NOMO-1 treated with dmso at 0.1 percent for 144 hours (cell line): ENCODE data around the gene TMEM144.

Source experiments
- DNase-seq: peaks from one replicate; lab custom pipeline; 2025; ENCODE audit not compliant: unreplicated experiment; lab: John Stamatoyannopoulos, UW

Gene TMEM144

DNA sequence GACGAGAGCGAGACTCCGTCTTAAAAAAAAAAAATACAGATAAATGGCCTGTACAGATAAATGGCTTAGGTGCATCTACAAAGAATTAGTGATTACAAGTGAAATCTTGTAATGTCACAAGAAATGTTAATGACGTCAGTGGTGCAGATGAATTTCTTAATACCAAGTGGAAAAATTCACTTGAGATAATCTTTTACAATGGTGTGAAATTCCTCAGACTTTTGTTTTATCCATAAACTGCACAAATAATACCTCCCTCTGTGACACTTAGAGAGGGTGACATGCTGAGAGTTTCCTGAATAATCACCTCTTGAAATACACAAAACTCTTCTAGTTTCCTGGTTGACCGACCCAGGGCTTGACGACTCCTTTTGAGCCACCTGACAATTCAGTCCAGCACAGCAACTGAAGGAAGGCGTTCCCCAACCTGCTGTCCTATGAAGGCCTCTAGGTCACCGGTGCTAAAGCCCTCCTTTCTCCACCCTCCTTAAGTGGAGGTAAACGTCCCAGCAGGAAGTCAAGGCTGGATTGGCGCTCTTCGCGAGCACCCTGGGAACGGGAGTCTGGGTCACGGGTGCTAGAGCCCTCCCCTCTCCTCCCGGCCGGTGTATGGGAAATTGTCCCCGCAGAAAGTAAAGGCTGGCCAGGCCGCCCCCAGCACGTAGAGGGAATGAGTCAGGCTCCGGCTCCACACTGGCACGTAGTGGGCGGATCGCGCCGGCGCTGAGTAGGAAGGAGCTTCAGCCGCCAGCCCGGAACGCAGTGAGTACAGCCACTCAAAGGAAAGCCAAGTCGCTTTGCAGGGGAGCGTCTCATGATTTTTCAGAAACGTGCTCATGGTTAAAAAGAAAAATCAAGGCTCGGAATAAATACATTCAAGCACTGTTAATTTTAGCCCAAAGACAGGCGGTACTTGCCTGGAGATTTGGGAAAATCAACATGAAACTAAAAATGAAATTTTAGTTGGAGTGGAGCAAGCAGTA lies at the start of gene TMEM144:
Gene TMEM144 (plus strand): TSS at position 662 of the 983 bp plus-strand sequence. CDS start 2,182 bp downstream, outside the sequence.
- DNase-seq = peak; percentile 84

DNA sequence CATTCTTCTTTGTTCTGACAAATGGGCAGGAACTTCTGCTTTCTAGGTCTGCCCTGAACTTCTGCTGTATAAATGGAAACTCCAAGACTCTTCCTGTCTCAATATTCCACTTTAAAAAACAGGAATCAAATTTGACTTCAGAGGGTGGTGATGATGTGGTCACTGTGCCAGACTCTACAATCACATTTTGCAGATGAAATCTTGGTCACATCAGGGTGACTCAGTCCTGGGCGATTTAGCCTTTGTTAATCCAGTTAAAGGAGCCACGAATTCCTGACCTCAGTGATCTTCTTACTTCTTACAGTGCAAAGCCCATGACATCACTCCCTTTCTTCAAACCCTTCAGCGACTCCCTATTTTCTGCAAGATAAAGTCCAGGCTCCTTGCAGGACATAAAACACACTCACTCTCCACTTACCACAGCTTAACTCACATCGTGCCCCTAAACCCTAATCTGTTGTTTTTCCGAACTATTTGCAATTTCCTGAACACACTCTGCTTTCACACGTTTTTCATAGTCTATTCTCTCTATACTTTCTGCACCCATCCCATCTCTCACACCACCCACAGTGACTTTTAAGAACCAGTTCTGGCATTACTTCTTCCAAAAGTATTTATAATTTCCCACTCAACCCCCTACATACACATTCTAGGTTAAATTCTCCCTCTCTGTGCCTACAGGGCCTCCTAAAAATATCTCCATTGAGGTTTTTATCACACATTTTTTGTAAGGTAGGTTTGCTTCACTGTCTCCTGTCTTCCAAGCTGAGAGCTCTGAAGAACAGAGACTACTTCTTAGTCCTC lies 48.5 kb upstream of the TMEM144 start:
- no peak for DNase-seq

DNA sequence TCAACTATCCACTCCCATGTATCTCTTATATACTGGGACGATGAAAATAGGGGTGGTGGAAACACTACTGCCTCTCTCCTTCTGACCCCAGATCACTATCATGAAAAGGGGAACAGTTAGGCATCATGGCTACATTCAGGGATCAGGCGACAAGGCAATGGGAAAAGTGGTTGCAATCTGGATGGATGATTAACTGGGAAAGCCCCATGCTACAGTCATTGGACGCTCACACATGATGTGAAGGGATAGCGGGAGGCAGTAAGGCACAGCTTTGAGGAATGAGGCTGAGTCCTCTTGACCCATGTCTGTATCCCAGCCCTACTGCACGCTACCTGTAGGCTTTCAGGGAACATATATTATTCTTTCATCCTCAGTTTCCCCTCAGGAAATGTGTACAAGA lies 47.7 kb upstream of the TMEM144 start:
- no peak for DNase-seq

GRCh38 chr4:158163941-158164767 lies 46.1 kb upstream of the TMEM144 start:
- no peak for DNase-seq

GRCh38 chr4:158164768-158165213 lies 45.5 kb upstream of the TMEM144 start:
- DNase-seq = no peak

DNA sequence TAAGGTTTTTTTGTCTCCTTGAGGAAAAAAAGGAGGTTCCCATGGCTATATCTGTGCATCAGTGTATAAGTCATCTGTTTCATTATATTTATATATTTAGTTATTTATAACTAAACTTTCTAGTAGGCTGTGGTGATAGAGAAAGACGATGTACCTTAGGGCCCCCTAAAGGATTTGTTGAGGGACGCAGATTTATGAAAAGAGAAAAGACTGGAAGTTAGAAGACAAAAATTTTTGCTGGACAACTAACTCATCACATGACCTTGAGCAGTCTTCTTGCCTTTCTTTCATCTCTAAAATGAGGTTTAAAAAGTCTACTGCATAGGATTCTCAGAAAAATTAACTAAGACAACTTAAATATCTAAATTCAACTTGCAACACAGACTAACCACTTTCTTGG lies 43.6 kb upstream of the TMEM144 start:
- no peak for DNase-seq

DNA sequence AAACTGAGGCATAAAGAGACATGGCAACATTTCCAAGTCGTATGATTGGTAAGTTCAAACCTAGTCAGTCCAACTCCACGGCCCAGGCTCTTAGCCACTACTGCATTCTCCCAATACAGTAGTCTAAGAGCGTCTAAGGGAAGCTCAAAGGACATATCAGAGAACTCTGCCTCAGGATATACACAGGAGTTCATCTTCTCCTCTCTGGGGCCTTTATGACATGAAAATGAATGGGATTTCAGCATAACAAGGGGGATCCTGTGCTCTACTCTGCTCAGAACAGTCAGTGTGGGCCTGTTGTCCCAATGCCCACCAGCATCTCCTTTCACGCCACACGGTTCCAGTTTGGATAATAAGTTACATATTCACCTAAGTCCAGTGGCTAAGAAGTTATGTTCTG lies 41.7 kb upstream of the TMEM144 start:
- no peak for DNase-seq

DNA sequence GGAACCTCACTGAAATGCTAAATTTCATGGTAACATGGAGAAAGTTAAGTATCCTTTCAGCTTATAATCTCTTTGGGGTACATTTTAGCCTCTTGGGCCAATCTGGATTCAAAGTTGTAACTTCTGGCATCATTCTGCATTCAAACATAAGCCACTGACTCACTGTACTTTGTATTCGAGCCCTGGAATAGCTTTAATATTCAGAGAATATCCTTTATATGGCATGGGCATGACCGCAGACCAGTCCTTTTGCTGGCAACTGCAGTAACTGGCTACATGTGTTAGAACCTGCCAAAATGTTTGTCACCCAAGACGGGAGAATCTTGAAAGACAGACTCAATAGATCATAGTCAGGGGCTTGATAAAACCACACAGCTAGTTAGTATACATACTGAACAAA lies 40.8 kb upstream of the TMEM144 start:
- no peak for DNase-seq

DNA sequence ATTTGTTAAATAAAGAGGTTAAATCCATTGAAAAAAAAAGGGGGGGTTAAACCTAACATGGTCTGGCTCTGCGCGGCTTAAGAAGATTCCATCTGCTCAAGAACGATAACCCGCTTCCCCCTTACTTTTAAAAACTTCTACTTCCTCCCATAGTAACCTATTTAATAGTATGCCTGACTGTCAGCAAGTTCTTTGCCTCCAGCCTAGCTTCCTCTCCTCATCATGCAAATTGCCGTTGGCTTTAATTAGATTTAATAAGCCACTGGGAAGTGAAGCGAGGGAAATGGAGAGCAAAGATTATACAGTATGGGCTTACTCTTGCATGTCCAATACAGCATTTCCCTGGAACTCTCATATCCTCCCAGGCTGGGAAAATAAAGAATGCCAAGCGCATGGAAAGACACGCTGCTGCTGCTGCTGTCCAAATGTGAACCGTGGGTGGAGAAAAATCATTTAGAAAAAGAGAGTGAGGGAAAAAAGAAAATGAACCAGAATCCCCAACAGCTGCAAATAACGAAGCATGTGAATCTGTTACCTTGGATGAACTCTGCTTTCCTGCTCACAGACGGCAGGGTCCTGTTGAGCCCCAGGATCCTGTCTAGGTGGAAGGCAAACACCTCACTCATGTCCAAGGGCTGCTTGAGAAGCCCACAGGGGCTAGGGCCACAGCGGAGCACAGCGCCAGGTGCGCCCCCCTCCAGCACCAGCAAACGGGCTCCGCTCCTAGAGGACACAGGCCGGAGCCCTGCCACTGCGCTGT lies 40.2 kb upstream of the TMEM144 start:
- peak; percentile 78 for DNase-seq

GRCh38 chr4:158170691-158171561 lies 39.4 kb upstream of the TMEM144 start:
- no peak for DNase-seq

DNA sequence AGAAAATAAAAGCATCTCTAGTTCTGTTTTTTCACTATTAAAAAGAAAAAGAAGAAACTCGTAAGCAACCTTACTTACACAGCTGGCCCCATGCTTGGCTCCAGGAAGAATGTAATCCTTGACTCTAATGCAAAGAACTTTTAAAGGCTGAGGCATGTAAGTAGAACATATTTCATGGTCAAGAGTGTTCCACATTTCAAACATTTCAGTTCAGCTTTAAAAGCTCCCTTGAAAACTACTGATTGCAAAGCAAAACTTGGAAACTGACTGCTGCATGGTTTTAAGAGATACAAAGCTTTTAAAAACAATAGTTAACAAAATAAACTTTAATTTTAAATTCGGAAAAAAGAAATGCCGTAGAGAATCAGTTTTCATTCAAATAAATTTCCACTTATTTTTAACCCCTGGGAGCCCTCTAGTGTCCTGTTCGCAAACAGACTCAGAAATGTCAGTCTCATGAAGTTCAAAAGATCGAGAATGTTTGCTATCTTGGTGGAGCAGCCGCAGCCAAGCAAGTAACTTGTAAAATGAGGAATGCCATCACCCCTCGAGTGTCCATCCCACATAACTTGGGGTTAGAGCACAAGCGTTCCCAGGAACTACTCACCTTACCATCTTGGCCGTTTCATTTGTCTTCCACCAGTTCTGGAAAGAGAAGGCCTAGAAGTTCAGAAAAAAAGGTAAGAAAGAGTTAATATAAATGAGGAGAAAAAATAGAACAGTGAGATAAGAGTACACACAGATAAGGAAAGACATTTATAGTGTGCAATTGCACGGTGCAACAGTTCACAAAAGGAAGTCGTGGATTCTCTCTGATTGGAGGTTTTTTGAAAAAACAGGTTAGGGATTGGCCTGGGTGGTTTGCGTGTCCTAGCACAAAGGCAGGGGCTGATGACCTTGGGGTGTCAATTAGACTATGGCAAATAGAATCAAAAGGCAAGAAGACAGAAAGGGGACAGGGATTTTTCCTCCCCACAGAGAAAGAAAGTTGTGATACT lies 37.7 kb upstream of the TMEM144 start, which contains the start of gene GASK1B:
Gene GASK1B (minus strand): TSS at position 765 of the 998 bp plus-strand sequence. CDS start 1,650 bp downstream, outside the sequence.
- peak; percentile 45 for DNase-seq

GRCh38 chr4:158176108-158176507 lies 34.2 kb upstream of the TMEM144 start:
- no peak for DNase-seq

DNA sequence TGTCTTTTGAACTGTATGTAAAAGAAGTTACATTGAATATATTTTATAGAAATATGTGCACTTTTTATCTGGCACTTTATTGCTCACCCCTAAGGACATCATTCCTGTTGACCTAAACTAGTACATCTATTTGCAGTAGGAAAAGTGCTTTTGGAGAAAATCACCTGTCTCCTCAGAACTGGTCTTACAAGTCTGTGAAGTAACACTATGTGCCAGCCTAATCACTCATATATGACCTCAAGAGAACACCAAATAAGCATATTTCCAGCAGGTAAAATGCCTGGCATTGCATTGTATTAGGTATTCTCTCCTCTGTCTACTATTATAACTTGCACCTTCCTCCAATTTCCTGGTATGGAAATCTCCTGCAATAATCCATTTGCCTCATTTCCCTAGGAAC lies 33.5 kb upstream of the TMEM144 start:
- no peak for DNase-seq

GRCh38 chr4:158179465-158179864 lies 30.8 kb upstream of the TMEM144 start:
- no peak for DNase-seq

DNA sequence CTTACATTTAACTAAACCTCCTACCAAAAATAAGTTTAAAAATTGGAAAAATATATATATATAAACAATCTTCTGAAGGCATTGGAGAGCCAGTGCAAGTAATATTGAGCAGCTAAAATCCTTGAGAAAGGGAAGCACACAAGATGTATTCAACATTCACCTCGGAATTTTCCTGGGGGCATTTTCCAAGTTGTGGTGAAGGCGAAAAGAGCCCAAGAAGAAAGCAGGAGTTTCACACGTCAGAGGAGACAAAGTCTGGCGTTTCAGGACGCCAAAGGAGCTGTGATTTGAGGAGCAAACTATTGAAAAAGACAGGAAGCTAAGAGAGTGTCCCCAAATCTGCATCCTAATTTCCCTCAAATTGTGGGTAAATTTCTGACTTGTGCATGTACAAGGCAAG lies 28.4 kb upstream of the TMEM144 start:
- DNase-seq = no peak

- no peak for DNase-seq
Measured at GRCh38 chr4:158182736-158183135, 27.6 kb upstream of the TMEM144 start.

GRCh38 chr4:158186815-158187214 lies 23.5 kb upstream of the TMEM144 start:
- DNase-seq = no peak

DNA sequence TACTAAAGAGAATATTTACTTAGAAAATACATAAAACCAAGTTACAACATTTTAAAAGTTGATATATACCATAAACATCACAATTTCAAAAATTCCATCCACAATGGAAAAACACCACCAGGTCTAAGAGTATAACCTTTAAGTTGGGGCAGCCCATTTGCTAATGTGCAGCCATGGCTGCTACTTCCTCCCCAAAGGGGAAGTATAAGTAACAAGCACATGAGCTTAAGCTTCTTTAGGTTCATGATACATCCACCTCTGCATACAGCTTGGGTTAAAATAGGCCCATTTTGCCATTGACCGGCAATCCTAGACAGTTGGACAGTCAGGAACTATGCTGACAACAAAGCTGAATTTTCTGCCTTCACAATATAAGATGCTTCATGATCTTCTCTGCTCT lies 20.9 kb upstream of the TMEM144 start:
- DNase-seq = no peak
